NCI-H774 (cell line): ENCODE results near the gene NCAPG2.
A peak's percentile ranks its signal among the peaks of the same experiment; 100 is the strongest.
"Not testable (repeated sequence)": the region's sequence is repeated elsewhere in the genome, so short reads cannot be mapped to it uniquely, and the experiment has no call there.

ENCODE experiments used
- DNase-seq: peaks from one replicate; lab custom pipeline; 2025; lab: John Stamatoyannopoulos, UW

The NCAPG2 gene

DNA sequence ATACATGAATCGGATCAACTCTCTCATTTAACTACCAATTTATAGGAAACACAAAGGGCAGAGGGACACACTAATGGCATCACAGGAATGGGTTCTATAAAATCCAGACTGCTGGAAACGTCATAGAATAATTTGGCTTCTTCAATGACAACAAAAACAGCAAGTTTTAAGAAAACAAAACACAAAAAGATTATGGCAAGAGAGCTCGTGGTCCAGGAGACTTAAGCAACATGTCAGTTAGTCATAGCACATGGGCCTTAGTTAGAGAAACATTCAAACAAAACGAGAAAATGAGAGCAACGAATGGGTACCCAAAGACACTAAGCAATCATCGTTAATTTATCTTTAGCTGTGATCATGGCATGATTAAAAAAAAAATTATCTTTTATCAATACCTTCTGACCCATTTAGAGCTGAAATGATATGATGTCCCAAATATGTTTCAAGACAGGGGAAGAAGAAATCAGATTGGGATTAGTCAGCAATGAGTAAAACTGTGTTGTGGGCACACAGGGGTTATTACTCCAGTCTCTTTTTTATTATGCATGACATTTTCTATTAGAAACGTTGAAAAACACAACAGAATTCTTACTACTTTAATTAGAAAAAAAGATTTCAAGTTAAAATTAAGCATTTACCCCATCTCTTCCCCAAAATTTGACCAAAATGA is 28.3 kb downstream of the NCAPG2 start:
- DNase-seq, result no peak

DNA sequence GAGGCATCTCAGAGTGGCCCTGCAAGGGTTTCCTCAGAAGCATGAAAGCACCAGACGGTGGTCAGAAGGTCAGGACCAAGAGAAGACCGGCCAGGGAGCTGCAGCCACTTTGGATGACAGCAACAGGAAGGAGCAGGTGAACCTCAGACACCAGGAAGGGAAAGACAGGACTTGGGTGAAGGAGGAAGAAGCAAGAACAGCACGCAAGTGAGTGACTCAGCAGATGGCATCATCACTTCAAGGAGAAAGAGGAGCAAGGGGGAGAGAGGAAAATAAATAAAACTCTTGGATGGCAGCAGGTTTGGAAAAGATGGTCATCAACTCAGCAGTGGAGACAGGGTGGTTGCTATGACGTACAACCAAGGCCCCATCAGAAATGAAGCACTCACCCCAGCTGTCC is 31.6 kb downstream of the NCAPG2 start:
- DNase-seq, result no peak

- not testable (repeated sequence) for DNase-seq
These were observed 36.5 kb downstream of the NCAPG2 start for GRCh38 chr7:158668086-158668485.

DNA sequence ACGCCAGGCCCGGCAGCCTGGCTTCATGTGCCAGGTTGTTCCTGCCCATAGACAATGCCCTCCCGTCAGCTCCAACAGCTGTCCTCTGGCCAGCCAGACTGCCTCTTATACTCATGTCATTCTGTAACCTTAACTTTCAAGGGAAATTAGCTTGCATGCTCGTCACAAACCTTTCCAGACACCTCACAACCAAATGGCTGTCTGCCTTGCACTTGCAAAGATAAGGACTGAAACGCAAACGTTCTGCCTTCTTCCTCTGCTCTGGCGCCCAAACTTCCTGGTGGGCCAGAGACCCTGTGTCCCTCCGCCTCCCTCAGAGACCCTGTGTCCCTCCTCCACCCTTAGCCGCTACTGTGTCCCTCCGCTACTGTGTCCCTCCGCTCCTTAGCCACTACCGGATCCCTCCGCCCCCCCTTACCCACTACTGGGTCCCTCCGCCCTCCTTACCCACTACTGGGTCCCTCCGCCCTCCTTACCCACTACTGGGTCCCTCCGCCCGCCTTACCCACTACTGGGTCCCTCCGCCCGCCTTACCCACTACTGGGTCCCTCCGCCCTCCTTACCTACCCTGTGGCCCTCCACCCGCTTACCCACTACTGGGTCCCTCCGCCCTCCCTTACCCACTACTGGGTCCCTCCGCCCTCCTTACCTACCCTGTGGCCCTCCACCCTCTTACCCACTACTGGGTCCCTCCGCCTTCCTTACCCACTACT is 37.5 kb downstream of the NCAPG2 start:
- DNase-seq, result not testable (repeated sequence)

GRCh38 chr7:158666401-158666800 is 38.2 kb downstream of the NCAPG2 start:
- DNase-seq, result no peak

- no peak for DNase-seq
These were observed 40.2 kb downstream of the NCAPG2 start for GRCh38 chr7:158664406-158664805.

GRCh38 chr7:158663428-158663741 is 41.2 kb downstream of the NCAPG2 start:
- DNase-seq, result no peak

GRCh38 chr7:158662610-158663427 is 41.8 kb downstream of the NCAPG2 start:
- no peak for DNase-seq

DNA sequence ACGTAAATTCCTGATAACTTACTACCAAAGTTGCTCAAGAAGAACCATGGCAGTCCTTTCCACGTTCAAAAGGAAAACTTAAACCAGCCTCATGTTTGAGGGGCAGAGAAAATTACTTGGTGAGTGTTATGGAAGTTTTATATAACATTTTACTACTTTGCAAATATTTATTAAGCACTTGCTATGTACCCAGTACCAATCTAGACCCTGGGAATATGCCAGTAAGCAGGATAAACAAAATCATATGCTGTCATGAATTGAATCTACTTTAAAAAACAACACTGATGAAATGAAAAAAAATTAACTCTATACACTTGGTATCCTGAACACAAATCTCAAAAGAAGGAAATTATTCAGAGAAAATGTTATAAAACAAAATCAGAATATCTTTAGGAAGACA is 46.1 kb downstream of the NCAPG2 start:
- no peak for DNase-seq

GRCh38 chr7:158657189-158657746 is 47.3 kb downstream of the NCAPG2 start:
- no peak for DNase-seq

GRCh38 chr7:158655931-158656441 is 48.6 kb downstream of the NCAPG2 start:
- no peak for DNase-seq

GRCh38 chr7:158655507-158655906 is 49.1 kb downstream of the NCAPG2 start:
- DNase-seq, result no peak

DNA sequence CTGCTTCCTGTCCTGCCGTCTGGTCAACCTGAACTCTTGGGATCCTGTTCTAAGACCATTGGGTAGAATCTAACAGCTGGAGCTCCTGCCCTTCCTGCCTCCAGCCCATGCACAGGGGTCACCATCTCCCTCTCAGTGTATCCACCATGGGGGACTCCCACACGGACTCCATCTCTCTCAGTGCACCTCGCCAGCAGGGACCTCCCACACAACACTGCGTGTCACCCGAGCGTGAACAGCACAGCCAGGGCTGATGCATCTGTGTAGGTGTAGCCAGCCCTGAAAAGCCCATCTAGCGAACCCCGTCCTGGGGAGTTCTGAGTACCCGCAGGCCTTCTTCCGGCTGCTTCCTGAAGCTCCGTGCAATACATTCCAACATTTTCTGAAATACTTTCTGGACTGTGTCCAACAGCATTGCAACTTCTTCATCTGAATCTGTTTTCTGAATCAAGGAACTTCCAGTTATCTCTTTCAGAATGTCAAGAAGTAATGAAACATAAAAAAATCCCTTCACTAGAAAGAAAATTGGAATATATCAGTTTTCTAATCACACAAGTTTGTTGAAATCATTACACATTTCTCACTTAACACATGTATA is 52.5 kb downstream of the NCAPG2 start:
- no peak for DNase-seq

DNA sequence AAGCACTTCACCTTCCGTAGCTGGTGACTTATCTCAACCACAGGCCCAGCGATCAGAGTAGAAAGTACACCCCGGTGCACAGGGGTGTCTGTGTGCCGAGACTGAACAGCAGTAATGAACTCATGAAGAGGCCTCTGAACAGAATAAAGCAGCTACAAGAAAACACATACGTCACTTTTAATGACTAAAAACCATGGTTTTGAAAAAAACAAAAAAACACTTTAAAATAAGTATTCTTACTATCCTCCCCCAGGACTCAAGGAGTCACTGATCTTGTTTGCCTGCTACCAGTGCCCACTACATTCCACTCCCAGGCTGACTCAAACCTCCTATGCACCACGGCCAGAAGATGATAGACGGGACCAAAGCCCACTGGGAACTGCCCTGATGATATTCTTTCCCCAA is 53.8 kb downstream of the NCAPG2 start:
- DNase-seq, result no peak

- DNase-seq, result peak; percentile 11
These were observed 55.3 kb downstream of the NCAPG2 start for GRCh38 chr7:158649279-158649678.

GRCh38 chr7:158648787-158649186 is 55.8 kb downstream of the NCAPG2 start:
- no peak for DNase-seq

DNA sequence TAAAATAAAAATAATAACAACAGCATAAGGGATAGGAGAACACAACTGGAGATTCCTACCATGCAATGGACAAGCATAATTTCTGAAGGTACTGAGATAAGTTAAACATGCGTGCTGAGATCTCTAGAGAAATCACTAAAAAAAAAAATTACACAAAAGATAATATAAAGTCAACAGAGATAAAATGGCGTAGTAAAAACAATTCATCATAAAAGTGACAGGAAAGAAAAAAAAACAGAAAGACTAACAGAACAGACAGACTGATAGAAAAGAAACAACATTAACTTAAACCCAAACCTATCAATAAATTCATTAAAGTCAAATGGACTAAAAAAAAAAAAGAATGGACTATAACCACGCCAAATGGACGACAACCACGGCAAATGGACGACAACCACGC is 56.4 kb downstream of the NCAPG2 start:
- no peak for DNase-seq

DNA sequence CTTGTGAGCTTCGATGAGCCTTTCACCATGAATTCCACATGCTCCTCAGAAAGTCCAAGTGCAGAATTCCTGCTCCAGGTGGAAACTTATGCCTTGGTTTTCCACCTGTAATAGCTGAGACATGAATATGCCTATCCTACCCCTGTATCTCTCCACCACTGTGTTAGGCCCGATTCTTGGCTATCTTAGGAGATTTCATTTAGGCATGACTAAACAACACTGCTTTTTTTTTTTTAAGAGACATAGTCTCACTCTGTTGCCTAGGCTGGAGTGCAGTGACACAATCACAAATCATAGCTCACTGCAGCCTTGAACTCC is 57.2 kb downstream of the NCAPG2 start:
- no peak for DNase-seq

- DNase-seq, result peak; percentile 23
These were observed 57.7 kb downstream of the NCAPG2 start for GRCh38 chr7:158646766-158647474.

DNA sequence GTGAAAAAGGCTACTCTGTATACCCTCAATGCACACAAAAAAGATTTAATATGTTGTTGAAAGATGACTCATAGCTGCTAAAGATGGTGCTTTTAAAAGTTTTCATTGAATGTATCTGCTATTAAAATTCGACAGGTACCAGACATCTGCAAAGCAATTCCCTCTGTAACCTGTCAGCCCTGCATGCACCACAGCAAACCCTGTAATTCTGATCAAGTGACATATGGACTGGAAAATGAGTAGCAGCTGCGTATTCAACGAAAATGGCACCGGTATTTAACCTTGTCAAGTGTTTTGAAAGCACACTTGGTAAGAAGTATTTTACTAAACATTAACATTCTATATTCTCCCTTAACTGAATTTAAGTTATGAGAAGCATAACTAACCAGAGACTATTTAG is 58.8 kb downstream of the NCAPG2 start:
- DNase-seq, result no peak

DNA sequence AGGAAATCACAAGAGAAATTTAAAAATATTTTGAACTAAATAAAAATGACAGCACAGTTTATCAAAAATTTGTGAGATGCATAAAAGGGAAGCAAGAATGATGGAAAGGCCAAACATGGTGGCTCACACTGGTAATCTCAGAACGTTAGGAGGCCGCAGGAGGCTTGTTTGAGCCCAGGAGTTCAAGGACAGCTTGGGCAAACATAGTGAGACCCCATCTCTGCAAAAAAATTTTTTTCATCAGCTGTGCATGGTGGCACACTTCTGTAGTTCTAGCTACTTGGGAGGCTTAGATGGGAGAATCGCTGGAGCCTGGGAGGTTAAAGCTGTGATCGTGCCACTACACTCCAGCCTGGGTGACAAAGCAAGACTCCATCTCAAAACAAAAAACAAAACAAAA is 62.5 kb downstream of the NCAPG2 start:
- no peak for DNase-seq

DNA sequence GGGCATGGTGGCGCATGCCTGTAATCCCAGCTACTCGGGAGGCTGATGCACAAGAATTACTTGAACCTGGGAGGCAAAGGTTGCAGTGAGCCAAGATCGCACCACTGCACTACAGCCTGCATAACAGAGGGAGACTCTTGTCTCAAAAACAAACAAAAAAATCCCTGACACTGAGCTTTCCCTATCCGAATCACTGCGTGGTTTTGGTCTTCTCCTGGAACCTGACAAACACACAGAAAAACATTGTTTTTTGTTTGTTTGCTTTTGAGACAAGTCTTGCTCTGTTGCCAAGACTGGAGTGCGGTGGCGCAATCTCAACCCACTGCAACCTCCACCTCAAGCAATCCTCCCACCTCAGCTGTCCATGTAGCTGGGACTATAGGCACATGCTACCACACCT is 66.6 kb downstream of the NCAPG2 start:
- DNase-seq, result no peak
